ENCODE measurements around the gene APOC1. TPM values are rescaled to one million over a fixed set of nuclear protein-coding genes. Genes with fewer than 3 reads are reported as not detected.

Gene APOC1
- total RNA-seq, 1 donor from 2014 or later: 32.5 TPM

GRCh38 chr19:44955505-44956439, 41.4 kb downstream of the APOC1 start:
- no peak for DNase-seq (ENCODE audit: low spot score)

- no peak for DNase-seq (ENCODE audit: low spot score)
Measured at GRCh38 chr19:44957526-44957925, 43.1 kb downstream of the APOC1 start.

GRCh38 chr19:44958090-44958489, 43.7 kb downstream of the APOC1 start:
- no peak for DNase-seq (ENCODE audit: low spot score)

GRCh38 chr19:44959691-44960090, 45.3 kb downstream of the APOC1 start:
- DNase-seq (ENCODE audit: low spot score): no peak

GRCh38 chr19:44960906-44961728, 46.7 kb downstream of the APOC1 start:
- DNase-seq (ENCODE audit: low spot score): no peak

- DNase-seq (ENCODE audit: low spot score): no peak
Measured at GRCh38 chr19:44961821-44962220, 47.4 kb downstream of the APOC1 start.

GRCh38 chr19:44968118-44968517, 53.7 kb downstream of the APOC1 start:
- DNase-seq (ENCODE audit: low spot score): no peak

GRCh38 chr19:44968670-44969069, 54.3 kb downstream of the APOC1 start:
- DNase-seq (ENCODE audit: low spot score): no peak

Other genes with a start within 250 kb of the APOC1 start
- gene CEACAM19, start 243.1 kb upstream of the APOC1 start, total RNA-seq: 4.5 TPM
- gene CEACAM16, start 215.5 kb upstream of the APOC1 start, total RNA-seq: not detected
- 68.4 TPM for gene BCL3, start 165.9 kb upstream of the APOC1 start, total RNA-seq
- 49.5 TPM for gene CBLC, start 136.7 kb upstream of the APOC1 start, total RNA-seq
- 136 TPM for gene BCAM, start 105.5 kb upstream of the APOC1 start, total RNA-seq
- 66.7 TPM for gene NECTIN2, start 68.3 kb upstream of the APOC1 start, total RNA-seq
- 65.9 TPM for gene TOMM40, start 23.4 kb upstream of the APOC1 start, total RNA-seq
- 61.2 TPM for gene APOE, start 8.8 kb upstream of the APOC1 start, total RNA-seq
- gene APOC4, start 27.6 kb downstream of the APOC1 start, total RNA-seq: not detected
- 1.3 TPM for gene APOC2, start 31.4 kb downstream of the APOC1 start, total RNA-seq
- 94.1 TPM for gene CLPTM1, start 40.8 kb downstream of the APOC1 start, total RNA-seq
- gene RELB, start 86.9 kb downstream of the APOC1 start, total RNA-seq: 16.9 TPM
- 128 TPM for gene CLASRP, start 124.4 kb downstream of the APOC1 start, total RNA-seq
- gene ZNF296, start 161.9 kb downstream of the APOC1 start, total RNA-seq: 5.1 TPM
- 19.9 TPM for gene GEMIN7, start 164.7 kb downstream of the APOC1 start, total RNA-seq
- 89.3 TPM for gene PPP1R37, start 178.6 kb downstream of the APOC1 start, total RNA-seq
- 0.60 TPM for gene NKPD1, start 246.4 kb downstream of the APOC1 start, total RNA-seq